HEK293 (cell line): Measurements from ENCODE around the gene SFT2D3.

Experiments
- CTCF ChIA-PET: fragments of 350-600 bp; formaldehyde crosslinking; extraction: SDS; loops from one replicate; lab custom pipeline; 2021; ENCODE audit warnings: antibody characterized with exemption; lab: Yijun Ruan, JAX
- POLR2A ChIA-PET: fragments of 300-600 bp; formaldehyde crosslinking; extraction: SDS; loops from one replicate; lab custom pipeline; 2020; ENCODE audit warnings: antibody characterized with exemption, inconsistent platforms; lab: Yijun Ruan, JAX
- H3K27ac ChIP-seq: fragments of 200-500 bp; sonication (Bioruptor generic); 2 replicates; pipeline ENCODE4 v1.5.1; 2014; ENCODE audit warnings: low read depth, low read length, control low read depth, inconsistent platforms; ENCODE audit errors: extremely low read depth
- H3K36me3 ChIP-seq, 2 experiments: fragments of 200-500 bp in 1 of 2; sonication (Bioruptor generic) in 1 of 2; 1 replicate in 1 of 2; 2 replicates in 1 of 2; pipeline ENCODE4 v1.5.1; 2014 to 2017; ENCODE audit warnings: inconsistent platforms in 2 of 2, low read length in 2 of 2; ENCODE audit not compliant: control insufficient read depth in 2 of 2, insufficient read depth in 1 of 2
- H3K4me1 ChIP-seq: fragments of 200-500 bp; sonication (Bioruptor generic); 2 replicates; pipeline ENCODE4 v1.5.1; 2014; ENCODE audit warnings: mild to moderate bottlenecking, low read length, inconsistent platforms; ENCODE audit not compliant: control insufficient read depth, insufficient read depth
- H3K4me3 ChIP-seq: 2 replicates; pipeline ENCODE4 v1.5.1; 2011; ENCODE audit warnings: low read depth, mild to moderate bottlenecking, control low read depth, low read length, moderate library complexity
- H3K9me3 ChIP-seq: fragments of 200-500 bp; sonication (Bioruptor generic); 2 replicates; pipeline ENCODE4 v1.5.1; 2014; ENCODE audit warnings: low read depth, low read length, inconsistent platforms; ENCODE audit not compliant: control insufficient read depth, insufficient read depth
- FEZF1 ChIP-seq: fragments of 450-650 bp; formaldehyde crosslinking; IDR thresholded peaks from 2 replicates; pipeline ENCODE4 v1.5.1; 2016; ENCODE audit warnings: missing biosample characterization, missing genetic modification characterization
- ZBTB20 ChIP-seq: fragments of 450-650 bp; formaldehyde crosslinking; IDR thresholded peaks from 2 replicates; pipeline ENCODE4 v1.5.1; 2016; ENCODE audit warnings: missing biosample characterization, missing genetic modification characterization
- ZBTB44 ChIP-seq: fragments of 450-650 bp; IDR thresholded peaks from 2 replicates; pipeline ENCODE4 v1.5.1; 2018; ENCODE audit warnings: missing biosample characterization, mild to moderate bottlenecking, missing genetic modification characterization
- ZBTB48 ChIP-seq: fragments of 450-650 bp; formaldehyde crosslinking; IDR thresholded peaks from 2 replicates; pipeline ENCODE4 v1.5.1; 2016; ENCODE audit warnings: missing biosample characterization, missing genetic modification characterization
- ZFP41 ChIP-seq: fragments of 450-650 bp; formaldehyde crosslinking; IDR thresholded peaks from 2 replicates; pipeline ENCODE4 v1.5.1; 2016; ENCODE audit warnings: missing biosample characterization, missing genetic modification characterization, borderline replicate concordance
- ZFP69B ChIP-seq: fragments of 450-650 bp; formaldehyde crosslinking; IDR thresholded peaks from 2 replicates; pipeline ENCODE4 v1.5.1; 2016; ENCODE audit warnings: missing biosample characterization, missing genetic modification characterization
- ZIC2 ChIP-seq: fragments of 450-650 bp; formaldehyde crosslinking; IDR thresholded peaks from 2 replicates; pipeline ENCODE4 v1.5.1; 2016; ENCODE audit warnings: missing biosample characterization, missing genetic modification characterization
- ZNF169 ChIP-seq: fragments of 450-650 bp; formaldehyde crosslinking; IDR thresholded peaks from 2 replicates; pipeline ENCODE4 v1.5.1; 2016; ENCODE audit warnings: missing biosample characterization, missing genetic modification characterization
- ZNF2 ChIP-seq: fragments of 450-650 bp; formaldehyde crosslinking; IDR thresholded peaks from 2 replicates; pipeline ENCODE4 v1.5.1; 2016; ENCODE audit warnings: missing biosample characterization, missing genetic modification characterization
- ZNF239 ChIP-seq: fragments of 450-650 bp; formaldehyde crosslinking; IDR thresholded peaks from 2 replicates; pipeline ENCODE4 v1.5.1; 2016; ENCODE audit warnings: missing biosample characterization, missing genetic modification characterization
- ZNF335 ChIP-seq: fragments of 450-650 bp; formaldehyde crosslinking; conservative IDR thresholded peaks from 2 replicates; pipeline ENCODE4 v1.5.1; 2016; ENCODE audit warnings: missing biosample characterization, missing genetic modification characterization
- ZNF426 ChIP-seq: fragments of 450-650 bp; formaldehyde crosslinking; IDR thresholded peaks from 2 replicates; pipeline ENCODE4 v1.5.1; 2017; ENCODE audit warnings: missing biosample characterization, missing genetic modification characterization, mild to moderate bottlenecking, inconsistent platforms, moderate library complexity
- ZNF544 ChIP-seq: fragments of 450-650 bp; formaldehyde crosslinking; IDR thresholded peaks from 2 replicates; pipeline ENCODE4 v1.5.0; 2017; ENCODE audit warnings: missing biosample characterization, missing genetic modification characterization
- ZNF549 ChIP-seq: fragments of 450-650 bp; IDR thresholded peaks from 2 replicates; pipeline ENCODE4 v1.5.1; 2018; ENCODE audit warnings: missing biosample characterization, missing genetic modification characterization, mild to moderate bottlenecking, inconsistent platforms, moderate library complexity
- ZNF654 ChIP-seq: fragments of 450-650 bp; formaldehyde crosslinking; IDR thresholded peaks from 2 replicates; pipeline ENCODE4 v1.5.1; 2016; ENCODE audit warnings: low read depth, missing biosample characterization, missing genetic modification characterization
- ZNF701 ChIP-seq: fragments of 450-650 bp; formaldehyde crosslinking; IDR thresholded peaks from 2 replicates; pipeline ENCODE4 v1.5.1; 2016; ENCODE audit warnings: missing biosample characterization, missing genetic modification characterization
- ZXDB ChIP-seq: fragments of 450-650 bp; formaldehyde crosslinking; IDR thresholded peaks from 2 replicates; pipeline ENCODE4 v1.5.1; 2016; ENCODE audit warnings: missing biosample characterization, missing genetic modification characterization
- TF ChIP-seq, protein P1 (sequence below): fragments of 450-650 bp; formaldehyde crosslinking; IDR thresholded peaks from 2 replicates; pipeline ENCODE4 v1.5.1; 2016; ENCODE audit warnings: missing biosample characterization, missing genetic modification characterization

SFT2D3 gene

DNA sequence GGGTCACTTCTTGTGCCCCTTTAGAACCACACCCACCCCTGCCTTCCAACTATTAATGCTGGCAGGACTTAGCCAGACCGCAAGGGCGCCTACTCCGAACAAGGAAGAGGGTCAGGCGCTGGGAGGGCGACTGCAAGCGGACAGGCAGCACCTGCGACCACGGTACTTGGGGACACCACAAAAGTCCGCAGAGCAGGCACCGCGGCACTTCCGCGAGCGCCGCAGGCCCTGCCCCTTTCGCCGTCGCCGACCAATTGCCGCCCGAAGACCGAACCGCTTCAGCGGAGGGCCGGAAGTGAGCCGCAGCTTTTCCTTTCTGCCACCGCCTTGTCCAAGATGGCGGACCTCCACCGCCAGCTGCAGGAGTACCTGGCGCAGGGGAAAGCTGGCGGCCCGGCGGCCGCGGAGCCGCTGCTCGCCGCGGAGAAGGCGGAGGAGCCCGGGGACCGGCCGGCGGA is at the start of gene SFT2D3 (continued):
- 0 out of 2 replicates have a peak, but pooled peaks have one; percentile 44 for TF ChIP-seq ZXDB
- TF ChIP-seq ZNF335 = peak; percentile 96
- peak; percentile 15; the same call in 1 of the 2 replicates for TF ChIP-seq ZBTB48

- H3K4me1 ChIP-seq = no peaks in the 10 kb centered on the region
- no peak overlapping the region for H3K4me3 ChIP-seq
- no peak overlapping the region for H3K27ac ChIP-seq
- TF ChIP-seq ZNF2 (no peak), ZNF544 (tag by site-specific recombination) (no peak), ZBTB44 (tag by site-specific recombination) (no peak)
- H3K36me3 ChIP-seq = no peaks in the 10 kb centered on the region
- no peaks in the 10 kb centered on the region for H3K9me3 ChIP-seq
- ChIA-PET CTCF (interaction anchor here (4.3 kb wide), 1 partner anchor 61 kb away, joined by 37 read pairs; no protein-coding TSS in a partner anchor), POLR2A (interaction anchor here (0.5 kb wide), 1 partner anchor 395 kb away, joined by 3 read pairs; no protein-coding TSS in a partner anchor)
These were observed 49.2 kb upstream of the SFT2D3 start for GRCh38 chr2:127651971-127652550.

DNA sequence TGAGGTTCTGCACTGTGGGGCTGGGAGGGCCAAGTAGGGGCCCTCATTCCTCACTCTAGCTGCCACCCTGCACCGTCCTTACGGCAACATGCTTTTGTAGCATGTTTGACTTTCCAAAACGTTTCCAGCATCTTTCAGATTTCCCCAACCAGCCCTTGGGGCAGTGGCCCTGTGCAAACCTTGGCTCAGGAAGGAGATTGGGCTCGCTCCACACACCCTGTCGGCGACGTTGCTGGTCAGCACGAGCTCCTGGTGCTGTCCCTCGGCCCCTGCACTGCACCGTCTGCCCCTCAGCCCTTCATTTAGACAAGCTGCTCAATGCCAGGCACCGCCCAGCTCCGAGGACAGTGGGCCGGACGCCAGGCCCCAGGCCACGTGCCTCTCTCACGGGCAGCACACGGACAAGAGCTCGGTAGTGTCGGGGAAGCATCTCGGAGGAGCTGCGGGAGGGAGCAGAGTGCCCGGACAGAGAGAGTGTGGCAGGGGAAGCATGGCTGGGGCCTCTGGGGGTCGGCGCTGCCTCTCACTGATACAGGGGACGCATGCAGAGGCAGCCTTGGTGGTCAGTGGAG is 48.4 kb upstream of the SFT2D3 start:
- H3K36me3 ChIP-seq = no peaks in the 10 kb centered on the region
- H3K4me3 ChIP-seq = no peak overlapping the region
- POLR2A ChIA-PET = no interaction called here
- no peaks in the 10 kb centered on the region for H3K4me1 ChIP-seq
- CTCF ChIA-PET = interaction anchor here (0.7 to 4.3 kb wide), 3 partner anchors 18 to 273 kb away, joined by 3 to 37 read pairs (median 4); no protein-coding TSS in a partner anchor
- TF ChIP-seq ZFP69B (tag by site-specific recombination) (no peak), ZNF335 (no peak), ZNF701 (tag by site-specific recombination) (no peak), ZNF426 (no peak), FEZF1 (tag by site-specific recombination) (no peak), ZNF169 (tag by site-specific recombination) (no peak)
- H3K27ac ChIP-seq = no peak overlapping the region
- no peaks in the 10 kb centered on the region for H3K9me3 ChIP-seq

DNA sequence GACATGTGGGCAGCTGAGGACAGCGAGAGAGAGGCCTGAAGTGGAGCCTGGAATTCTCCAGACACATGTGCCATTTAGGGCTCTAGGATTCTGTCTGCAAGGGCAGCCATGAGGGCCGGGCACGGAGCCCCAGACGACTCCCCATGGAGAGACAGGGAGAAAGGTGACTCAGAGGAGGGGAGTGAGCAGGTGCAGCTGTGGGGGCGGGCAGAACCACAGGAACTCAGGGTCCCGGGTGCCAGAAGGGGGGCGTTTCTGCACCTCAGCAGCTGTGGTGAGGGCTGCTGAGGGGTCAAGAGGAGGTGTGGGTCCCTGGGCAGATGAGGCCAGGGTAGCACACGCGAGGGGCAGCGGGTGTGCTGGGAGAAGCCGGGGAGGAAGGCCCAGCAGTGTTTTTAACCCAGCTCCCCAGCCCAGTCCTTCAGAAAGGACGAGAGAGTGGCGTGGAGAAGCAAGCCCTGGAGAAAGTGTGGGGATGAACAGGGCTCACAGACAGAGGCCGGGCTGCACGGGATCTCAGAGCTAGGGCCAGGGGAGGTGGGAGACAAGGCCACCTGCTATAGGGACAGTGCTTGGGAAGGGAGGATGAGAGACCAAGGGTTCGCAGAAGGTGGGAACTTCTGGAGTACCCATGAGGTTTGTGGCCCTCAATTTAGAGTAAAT is 47.7 kb upstream of the SFT2D3 start:
- H3K27ac ChIP-seq = no peak overlapping the region
- H3K4me1 ChIP-seq = no peaks in the 10 kb centered on the region
- no peaks in the 10 kb centered on the region for H3K9me3 ChIP-seq
- ChIA-PET POLR2A (interaction anchor here (2.0 kb wide), 1 partner anchor 62 kb away, joined by 4 read pairs; no protein-coding TSS in a partner anchor), CTCF (interaction anchor here (0.7 to 4.3 kb wide), 4 partner anchors 18 to 272 kb away, joined by 3 to 37 read pairs (median 4); no protein-coding TSS in a partner anchor)
- TF ChIP-seq, protein P1, sequence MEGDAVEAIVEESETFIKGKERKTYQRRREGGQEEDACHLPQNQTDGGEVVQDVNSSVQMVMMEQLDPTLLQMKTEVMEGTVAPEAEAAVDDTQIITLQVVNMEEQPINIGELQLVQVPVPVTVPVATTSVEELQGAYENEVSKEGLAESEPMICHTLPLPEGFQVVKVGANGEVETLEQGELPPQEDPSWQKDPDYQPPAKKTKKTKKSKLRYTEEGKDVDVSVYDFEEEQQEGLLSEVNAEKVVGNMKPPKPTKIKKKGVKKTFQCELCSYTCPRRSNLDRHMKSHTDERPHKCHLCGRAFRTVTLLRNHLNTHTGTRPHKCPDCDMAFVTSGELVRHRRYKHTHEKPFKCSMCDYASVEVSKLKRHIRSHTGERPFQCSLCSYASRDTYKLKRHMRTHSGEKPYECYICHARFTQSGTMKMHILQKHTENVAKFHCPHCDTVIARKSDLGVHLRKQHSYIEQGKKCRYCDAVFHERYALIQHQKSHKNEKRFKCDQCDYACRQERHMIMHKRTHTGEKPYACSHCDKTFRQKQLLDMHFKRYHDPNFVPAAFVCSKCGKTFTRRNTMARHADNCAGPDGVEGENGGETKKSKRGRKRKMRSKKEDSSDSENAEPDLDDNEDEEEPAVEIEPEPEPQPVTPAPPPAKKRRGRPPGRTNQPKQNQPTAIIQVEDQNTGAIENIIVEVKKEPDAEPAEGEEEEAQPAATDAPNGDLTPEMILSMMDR (tag by site-specific recombination) = no peak
- TF ChIP-seq ZBTB20 (tag by site-specific recombination) (peak; percentile 45; the same call in 1 of the 2 replicates), ZFP41 (tag by site-specific recombination) (no peak), ZIC2 (tag by site-specific recombination) (0 out of 2 replicates have a peak, but pooled peaks have one; percentile 14), ZNF549 (tag by site-specific recombination) (no peak), ZBTB44 (tag by site-specific recombination) (no peak), ZNF654 (tag by site-specific recombination) (no peak), ZNF239 (no peak)
- H3K36me3 ChIP-seq = no peaks in the 10 kb centered on the region
- no peak overlapping the region for H3K4me3 ChIP-seq
